Mesendoderm (in vitro differentiated cells): ENCODE data around the gene WNT5B.

Source experiments
- DNase-seq: peaks from one replicate; pipeline ENCODE4 v3.0.0; 2013
- H2AK5ac ChIP-seq: 2 replicates; pipeline ENCODE4 v1.6.1; 2013; ENCODE audit warnings: low read length, inconsistent platforms
- H2BK120ac ChIP-seq: 2 replicates; pipeline ENCODE4 v1.6.1; 2013; ENCODE audit warnings: low read depth, mild to moderate bottlenecking, low read length, moderate library complexity, mixed read lengths
- H2BK15ac ChIP-seq: replicated peaks from 2 replicates; pipeline ENCODE4 v1.6.1; 2013; ENCODE audit warnings: low read depth, mild to moderate bottlenecking, moderate library complexity
- H2BK5ac ChIP-seq: 2 replicates; pipeline ENCODE4 v1.6.1; 2013; ENCODE audit warnings: low read length, inconsistent platforms
- H3K18ac ChIP-seq: 2 replicates; pipeline ENCODE4 v1.6.1; 2013; ENCODE audit warnings: mild to moderate bottlenecking, low read length, mixed read lengths
- H3K23ac ChIP-seq: one replicate; pipeline ENCODE4 v1.6.1; 2013; ENCODE audit warnings: low read length
- H3K27ac ChIP-seq: 2 replicates; pipeline ENCODE4 v1.5.1; 2013; ENCODE audit warnings: low read depth, mild to moderate bottlenecking, inconsistent platforms, low read length, moderate library complexity
- H3K27me3 ChIP-seq: 2 replicates; pipeline ENCODE4 v1.6.1; 2013; ENCODE audit warnings: low read length, control low read depth, mild to moderate bottlenecking, inconsistent platforms; ENCODE audit not compliant: insufficient read depth, poor library complexity
- H3K36me3 ChIP-seq: 2 replicates; pipeline ENCODE4 v1.6.1; 2013; ENCODE audit warnings: low read length, inconsistent platforms; ENCODE audit not compliant: control insufficient read depth, insufficient read depth
- H3K4ac ChIP-seq: one replicate; pipeline ENCODE4 v1.6.1; 2013; ENCODE audit warnings: low read depth, mild to moderate bottlenecking, low read length, moderate library complexity
- H3K4me1 ChIP-seq: 2 replicates; pipeline ENCODE4 v1.6.1; 2013; ENCODE audit warnings: low read depth, low read length, inconsistent platforms; ENCODE audit not compliant: control insufficient read depth
- H3K4me2 ChIP-seq: 2 replicates; pipeline ENCODE4 v1.6.1; 2013; ENCODE audit warnings: low read length
- H3K4me3 ChIP-seq: 2 replicates; pipeline ENCODE4 v1.5.1; 2013; ENCODE audit warnings: mild to moderate bottlenecking, low read length
- H3K56ac ChIP-seq: one replicate; pipeline ENCODE4 v1.6.1; 2013; ENCODE audit warnings: low read length
- H3K79me1 ChIP-seq: 2 replicates; pipeline ENCODE4 v1.6.1; 2013; ENCODE audit warnings: low read length, inconsistent platforms
- H3K79me2 ChIP-seq: 2 replicates; pipeline ENCODE4 v1.6.1; 2013; ENCODE audit warnings: mild to moderate bottlenecking, low read length; ENCODE audit not compliant: control insufficient read depth, insufficient read depth
- H3K9ac ChIP-seq: 2 replicates; pipeline ENCODE4 v1.6.1; 2013; ENCODE audit warnings: low read length, inconsistent platforms
- H4K5ac ChIP-seq: one replicate; pipeline ENCODE4 v1.6.1; 2013; ENCODE audit warnings: low read length
- H4K8ac ChIP-seq: one replicate; pipeline ENCODE4 v1.6.1; 2013; ENCODE audit warnings: low read depth, mild to moderate bottlenecking, control low read depth, low read length, moderate library complexity
- WGBS: extraction: QIAGEN DNeasy Blood & Tissue Kit; methylation state at CpG from one replicate; pipeline ENCODE4 v1.1.7; 2013; ENCODE audit warnings: low lambda C conversion rate, missing lambda C conversion rate; ENCODE audit not compliant: insufficient coverage; ENCODE audit errors: extremely low coverage; 5-methylcytosine and 5-hydroxymethylcytosine counted together

Gene WNT5B

DNA sequence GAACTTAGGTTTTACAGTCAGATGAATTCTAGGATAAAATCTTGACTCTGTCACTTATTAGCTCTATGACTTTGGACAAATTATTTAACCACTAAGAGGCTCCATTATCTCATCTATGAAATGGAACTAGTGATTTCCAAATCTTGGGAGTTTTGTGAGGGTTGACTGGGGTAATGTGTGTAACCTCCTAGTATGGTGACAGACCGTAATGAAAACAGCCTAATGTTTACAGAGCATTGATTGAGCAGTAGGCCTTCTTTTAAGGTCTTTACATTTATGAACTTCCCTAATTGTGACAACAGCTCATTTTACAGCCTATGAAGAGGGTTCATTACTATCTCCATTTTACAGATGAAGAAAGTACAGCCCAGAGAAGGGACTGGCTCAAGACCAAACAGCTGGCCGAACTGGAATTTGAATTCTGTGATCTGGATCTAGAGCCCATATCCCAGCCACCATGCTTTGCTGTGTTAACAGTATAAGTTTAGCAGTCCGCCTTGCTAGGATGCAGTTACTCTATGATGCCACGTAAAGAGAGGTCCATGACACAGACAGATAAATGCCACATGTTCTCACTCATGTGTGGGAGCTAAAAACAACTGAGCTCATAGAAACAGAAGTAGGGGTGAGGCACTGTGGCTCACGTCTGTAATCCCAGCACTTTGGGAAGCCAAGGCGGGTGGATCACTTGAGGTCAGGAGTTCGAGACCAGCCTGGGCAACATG, 25.6 kb upstream of the WNT5B start:
- H3K23ac ChIP-seq, result no peak overlapping the region
- H3K4me1 ChIP-seq, result no peaks in the 10 kb centered on the region
- H3K36me3 ChIP-seq, result no peaks in the 10 kb centered on the region
- no peak overlapping the region for H2BK120ac ChIP-seq
- no peak overlapping the region for H3K9ac ChIP-seq
- H3K79me1 ChIP-seq, result no peaks in the 10 kb centered on the region
- H3K56ac ChIP-seq, result no peak overlapping the region
- H3K18ac ChIP-seq, result no peak overlapping the region
- H2BK5ac ChIP-seq, result no peak overlapping the region
- H2BK15ac ChIP-seq, result no peak overlapping the region
- no CpG with 5 or more reads among the region's 7 CpGs for WGBS
- H2AK5ac ChIP-seq, result no peak overlapping the region
- H3K4me2 ChIP-seq, result no peak overlapping the region
- H3K4ac ChIP-seq, result no peak overlapping the region
- H3K4me3 ChIP-seq, result no peak overlapping the region
- H3K79me2 ChIP-seq, result no peaks in the 10 kb centered on the region
- no peaks in the 10 kb centered on the region for H3K27me3 ChIP-seq
- H4K5ac ChIP-seq, result no peak overlapping the region
- no peak for DNase-seq
- no peak overlapping the region for H3K27ac ChIP-seq
- H4K8ac ChIP-seq, result no peak overlapping the region

DNA sequence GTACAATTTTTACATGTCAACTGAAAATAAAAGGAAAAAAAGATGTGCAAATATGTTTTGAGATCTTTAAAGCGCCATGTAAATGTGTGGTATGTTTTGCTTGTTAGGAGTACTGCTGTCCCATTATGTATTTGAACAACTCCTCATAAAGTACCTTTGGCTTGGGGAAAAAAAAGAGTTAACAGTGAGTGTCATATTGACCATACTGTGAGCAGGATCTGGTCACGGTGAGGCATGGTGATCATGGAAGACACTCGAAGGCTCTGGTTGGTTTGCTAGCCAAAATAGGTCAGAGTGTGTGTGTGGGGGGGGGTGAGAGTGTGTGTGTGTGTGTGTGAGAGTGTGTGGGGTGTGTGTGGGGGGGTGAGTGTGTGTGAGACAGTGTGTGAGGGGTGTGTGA, 24.6 kb upstream of the WNT5B start:
- DNase-seq, result no peak
- no CpG with 5 or more reads among the region's 3 CpGs for WGBS
- H4K8ac ChIP-seq, result no peak overlapping the region

DNA sequence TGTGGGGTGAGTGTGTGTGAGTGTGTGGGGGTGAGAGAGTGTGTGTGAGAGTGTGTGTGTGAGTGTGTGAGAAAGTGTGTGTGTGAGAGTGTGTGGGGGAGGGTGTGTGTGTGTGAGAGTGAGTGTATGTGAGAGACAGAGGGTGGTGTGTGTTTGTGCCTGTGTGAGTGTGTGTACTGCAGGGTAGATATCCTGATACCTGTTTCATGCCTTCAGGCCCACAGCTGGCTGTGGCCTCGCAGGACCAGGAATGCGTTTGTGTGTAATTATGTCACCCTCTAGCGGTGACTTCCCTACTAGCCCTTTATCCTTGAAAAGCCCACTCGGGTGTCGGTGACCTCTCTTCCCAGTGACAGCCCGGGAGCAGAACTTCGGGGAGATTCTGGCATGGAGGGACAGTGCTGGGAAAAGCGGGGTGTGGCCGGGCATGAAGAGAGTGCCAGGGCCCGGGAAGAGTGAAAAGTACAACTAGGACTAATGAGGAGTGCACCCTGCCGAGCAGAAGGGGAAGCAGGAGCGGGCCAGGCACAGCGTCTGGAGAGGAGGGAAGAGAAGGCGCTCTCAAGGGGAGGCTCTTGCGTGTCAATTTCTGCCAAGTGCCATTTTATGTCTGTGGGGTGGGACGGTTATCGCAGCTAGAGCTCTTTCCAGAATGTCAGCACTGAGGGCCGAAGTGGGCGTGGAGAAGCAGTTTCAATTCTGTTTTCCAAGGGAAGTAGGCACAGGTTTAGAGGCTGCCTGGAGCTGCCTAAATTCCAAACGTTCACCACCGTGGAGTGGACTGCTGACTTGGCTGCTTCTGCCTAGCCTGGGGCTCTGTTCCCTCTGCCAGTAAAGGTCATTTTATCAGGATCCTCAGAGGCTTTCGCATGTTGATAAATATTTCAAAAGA, 23.7 kb upstream of the WNT5B start:
- no peaks in the 10 kb centered on the region for H3K27me3 ChIP-seq
- no peak overlapping the region for H2BK15ac ChIP-seq
- no peak overlapping the region for H4K8ac ChIP-seq
- no CpG with 5 or more reads among the region's 22 CpGs for WGBS
- no peak overlapping the region for H4K5ac ChIP-seq
- H3K27ac ChIP-seq, result peak overlapping the region; percentile 13
- peak overlapping the region; percentile 80 for H3K4me2 ChIP-seq
- H3K36me3 ChIP-seq, result no peaks in the 10 kb centered on the region
- H2BK120ac ChIP-seq, result no peak overlapping the region
- H2BK5ac ChIP-seq, result no peak overlapping the region
- H3K4me1 ChIP-seq, result no peaks in the 10 kb centered on the region
- H3K4me3 ChIP-seq, result peak overlapping the region; percentile 11
- peak overlapping the region; percentile 67 for H3K56ac ChIP-seq
- no peak overlapping the region for H3K23ac ChIP-seq
- H3K4ac ChIP-seq, result no peak overlapping the region
- DNase-seq, result peak; percentile 87
- H2AK5ac ChIP-seq, result no peak overlapping the region
- no peaks in the 10 kb centered on the region for H3K79me1 ChIP-seq
- peak overlapping the region; percentile 27 for H3K9ac ChIP-seq
- H3K79me2 ChIP-seq, result no peaks in the 10 kb centered on the region
- H3K18ac ChIP-seq, result no peak overlapping the region

More for the DNA sequence above, 24.6 kb upstream of the WNT5B start:
- Histone ChIP-seq H2BK5ac (no peak overlapping the region), H2BK120ac (no peak overlapping the region), H3K4me1 (no peaks in the 10 kb centered on the region), H3K18ac (no peak overlapping the region), H3K4me2 (no peak overlapping the region), H3K4ac (no peak overlapping the region), H3K9ac (no peak overlapping the region), H3K79me1 (no peaks in the 10 kb centered on the region), H3K4me3 (no peak overlapping the region), H3K27me3 (no peaks in the 10 kb centered on the region), H3K79me2 (no peaks in the 10 kb centered on the region), H3K56ac (no peak overlapping the region), H3K23ac (no peak overlapping the region), H2AK5ac (no peak overlapping the region), H4K5ac (no peak overlapping the region), H3K36me3 (no peaks in the 10 kb centered on the region), H2BK15ac (no peak overlapping the region), H3K27ac (no peak overlapping the region)

DNA sequence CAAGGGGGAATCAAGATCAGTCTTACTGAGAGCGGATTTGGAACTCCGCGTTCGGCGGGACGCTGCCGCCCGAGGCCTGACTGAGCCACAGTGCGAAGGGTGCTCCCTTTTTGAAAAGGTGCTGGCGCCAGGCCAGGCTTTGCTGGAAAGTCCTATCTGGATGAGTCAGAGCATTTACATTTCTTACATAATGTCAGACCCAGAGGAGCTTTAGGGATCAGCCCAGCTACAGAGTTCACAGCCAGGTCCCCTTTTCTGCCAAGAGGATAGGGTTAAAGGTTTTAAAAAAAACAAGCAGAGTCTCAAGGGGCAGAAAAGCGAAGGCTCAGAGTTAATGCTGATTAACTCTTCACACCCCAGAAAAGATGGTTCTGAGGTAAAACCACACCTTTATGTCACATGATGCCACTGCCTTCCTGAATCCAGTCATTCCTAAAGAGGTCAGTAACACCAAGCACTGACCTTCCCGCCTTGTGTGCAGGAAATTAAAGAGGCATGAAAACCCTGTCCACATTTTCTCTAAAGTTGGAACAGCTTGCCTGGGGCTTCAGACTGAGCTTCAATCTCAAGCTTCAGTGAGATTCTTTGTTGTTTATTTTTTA, 22.9 kb upstream of the WNT5B start:
- no peaks in the 10 kb centered on the region for H3K79me2 ChIP-seq
- H3K56ac ChIP-seq, result peak overlapping the region; percentile 38
- peak; percentile 93 for DNase-seq
- no peak overlapping the region for H3K18ac ChIP-seq
- H4K8ac ChIP-seq, result no peak overlapping the region
- H3K23ac ChIP-seq, result no peak overlapping the region
- H3K27ac ChIP-seq, result peak overlapping the region; percentile 13
- H2BK15ac ChIP-seq, result no peak overlapping the region
- no CpG with 5 or more reads among the region's 12 CpGs for WGBS
- H2BK5ac ChIP-seq, result no peak overlapping the region
- no peaks in the 10 kb centered on the region for H3K4me1 ChIP-seq
- no peaks in the 10 kb centered on the region for H3K27me3 ChIP-seq
- H3K4me3 ChIP-seq, result no peak overlapping the region
- H3K79me1 ChIP-seq, result no peaks in the 10 kb centered on the region
- H3K4me2 ChIP-seq, result peak overlapping the region; percentile 80
- H3K36me3 ChIP-seq, result no peaks in the 10 kb centered on the region
- no peak overlapping the region for H4K5ac ChIP-seq
- H2BK120ac ChIP-seq, result no peak overlapping the region
- no peak overlapping the region for H3K4ac ChIP-seq
- H3K9ac ChIP-seq, result peak overlapping the region; percentile 27
- H2AK5ac ChIP-seq, result no peak overlapping the region

DNA sequence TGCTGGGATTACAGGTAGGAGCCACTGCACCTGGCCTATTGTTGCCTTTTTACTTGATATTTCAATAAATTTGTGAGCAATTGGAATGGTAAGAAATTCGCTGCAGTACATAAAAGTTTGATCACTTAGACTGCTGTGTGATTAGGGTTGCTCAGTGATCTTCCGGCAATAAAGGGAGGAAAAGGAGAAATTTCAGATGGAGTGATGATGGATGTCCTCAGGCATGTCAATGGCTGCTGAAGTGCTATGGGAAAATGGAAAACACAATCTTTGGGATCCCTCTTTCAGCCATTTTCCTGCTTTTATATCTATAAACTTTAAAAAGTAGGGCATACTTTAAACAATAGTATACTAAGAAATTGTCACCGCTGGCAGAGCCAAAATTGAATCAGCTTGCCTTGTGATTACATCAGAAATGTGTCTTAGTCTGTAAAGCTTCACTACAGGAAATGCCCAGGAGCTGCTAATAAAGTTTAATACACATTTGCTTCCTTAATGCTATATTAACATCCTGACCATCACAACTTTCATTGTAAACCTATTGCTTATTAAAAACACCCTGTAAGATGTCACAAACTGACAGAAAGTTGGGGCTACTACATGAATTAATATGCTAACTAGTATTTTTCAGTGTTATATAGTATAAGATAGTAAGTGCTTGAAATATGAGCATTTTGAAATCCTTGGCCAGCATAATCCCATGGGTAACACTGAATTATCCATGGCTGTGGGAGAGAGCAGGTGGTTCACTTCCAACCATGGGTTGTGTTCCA, 20.9 kb upstream of the WNT5B start:
- no peak overlapping the region for H2AK5ac ChIP-seq
- no peaks in the 10 kb centered on the region for H3K79me2 ChIP-seq
- no peak overlapping the region for H3K56ac ChIP-seq
- H3K4me3 ChIP-seq, result no peak overlapping the region
- H3K4me1 ChIP-seq, result peaks cover 3% of the 10 kb centered on the region
- no peaks in the 10 kb centered on the region for H3K79me1 ChIP-seq
- H3K4ac ChIP-seq, result no peak overlapping the region
- no peak overlapping the region for H2BK5ac ChIP-seq
- H4K5ac ChIP-seq, result no peak overlapping the region
- no peak overlapping the region for H2BK15ac ChIP-seq
- H3K27me3 ChIP-seq, result no peaks in the 10 kb centered on the region
- H2BK120ac ChIP-seq, result no peak overlapping the region
- no peak overlapping the region for H3K27ac ChIP-seq
- H3K23ac ChIP-seq, result no peak overlapping the region
- no peak overlapping the region for H3K9ac ChIP-seq
- WGBS, result no CpG with 5 or more reads among the region's 3 CpGs
- no peak overlapping the region for H3K4me2 ChIP-seq
- no peaks in the 10 kb centered on the region for H3K36me3 ChIP-seq
- H4K8ac ChIP-seq, result no peak overlapping the region
- no peak overlapping the region for H3K18ac ChIP-seq
- no peak for DNase-seq
